ENCODE data around the gene FBXO27. TPM values are rescaled to one million over a fixed set of nuclear protein-coding genes. Genes with fewer than 3 reads are reported as not detected.

Gene FBXO27
- total RNA-seq, 1 experiment from 2014 or later = 16.4 TPM

GRCh38 chr19:39009001-39009400, 23.3 kb downstream of the FBXO27 start:
- intact Hi-C loops (cut with micrococcal nuclease) = no loop called here
- ChIA-PET CTCF (no interaction called here), POLR2A (no interaction called here), RAD21 (ENCODE audit: low non-redundant PET in 1 of 2, low total read pairs in 2 of 2, uncharacterized antibody in 2 of 2, unreplicated experiment in 2 of 2) (no interaction called here)
- no peak for TF ChIP-seq CTCF (IDR thresholded peaks at IDR 0.05 in 2 of 3, conservative IDR thresholded peaks at IDR 0.05 in 1 of 3; ENCODE audit: borderline replicate concordance in 1 of 3, insufficient read depth in 1 of 3, low read depth in 2 of 3, low read length in 2 of 3)
- TF ChIP-seq EZH2phosphoT487 (IDR thresholded peaks at IDR 0.05; ENCODE audit: borderline replicate concordance) = no peak
- no peak for TF ChIP-seq FOSL1 (IDR thresholded peaks at IDR 0.05; ENCODE audit: low read depth)
- no peak for TF ChIP-seq ZBTB33 (IDR thresholded peaks at IDR 0.05; ENCODE audit: extremely low read depth, insufficient replicate concordance, low read length)
- TF ChIP-seq YY1 (IDR thresholded peaks at IDR 0.05; ENCODE audit: extremely low read depth, insufficient replicate concordance, low read depth, low read length) = no peak
- TF ChIP-seq ATF3 (IDR thresholded peaks at IDR 0.05) = no peak
- H3K9ac ChIP-seq (ENCODE audit: low read length) = no peak overlapping the region
- no TSS peak for BruUV-seq (replicated peaks)
- no peaks in the 10 kb centered on the region for H3K9me3 ChIP-seq (ENCODE audit: control insufficient read depth in 1 of 2, insufficient read depth in 1 of 2, low read depth in 1 of 2, low read length in 2 of 2)
- H3K36me3 ChIP-seq (ENCODE audit: control insufficient read depth in 1 of 2, insufficient read depth in 2 of 2, low read length in 2 of 2) = no peaks in the 10 kb centered on the region
- no peak overlapping the region for H3K4me3 ChIP-seq (replicated peaks in 1 of 2; ENCODE audit: low read depth in 1 of 2, low read length in 2 of 2)
- no peaks in the 10 kb centered on the region for H3K27me3 ChIP-seq (ENCODE audit: insufficient read depth, low read length)
- no peak overlapping the region for H3K27ac ChIP-seq (ENCODE audit: low read depth, low read length)
- no peaks in the 10 kb centered on the region for H3K79me2 ChIP-seq (ENCODE audit: insufficient read depth, low read length)
- no peak overlapping the region for H3K4me2 ChIP-seq (ENCODE audit: low read length)
- H3K4me1 ChIP-seq (ENCODE audit: control insufficient read depth in 1 of 2, insufficient read depth in 2 of 2, low read length in 2 of 2) = no peaks in the 10 kb centered on the region
- H4K20me1 ChIP-seq (ENCODE audit: insufficient read depth) = no peaks in the 10 kb centered on the region
- H2AFZ ChIP-seq (ENCODE audit: low read depth, low read length, poor library complexity, severe bottlenecking) = no peak overlapping the region
- ATAC-seq = no peak
- H3K9me2 ChIP-seq (ENCODE audit: insufficient read depth) = no peaks in the 10 kb centered on the region
- no peak for DNase-seq (ENCODE audit: low read depth, low spot score)
